Breast epithelium (tissue), 3 donors: ENCODE data around the gene CIB2.

ENCODE experiments used
- CTCF ChIP-seq, 3 donors: fragments of 450-650 bp; IDR thresholded peaks; one replicate each; pipeline ENCODE4 v1.5.1; 2016 to 2017; ENCODE audit warnings: antibody characterized with exemption in 3 of 3, mild to moderate bottlenecking in 3 of 3, moderate library complexity in 3 of 3
- POLR2A ChIP-seq: fragments of 450-650 bp; IDR thresholded peaks from one replicate; pipeline ENCODE4 v1.6.1; 2016; ENCODE audit warnings: antibody characterized with exemption, mild to moderate bottlenecking, moderate library complexity
- POLR2AphosphoS5 ChIP-seq, 3 donors: sonication (generic); formaldehyde crosslinking; IDR thresholded peaks; one replicate each; pipeline ENCODE4 v1.6.1; 2017; ENCODE audit warnings: antibody characterized with exemption in 3 of 3

GRCh38 chr15:78171864-78172472 is 40.7 kb upstream of the CIB2 start:
- TF ChIP-seq CTCF (IDR thresholded peaks at IDR 0.05): no peak
- no peak for TF ChIP-seq POLR2A
- TF ChIP-seq POLR2AphosphoS5 (IDR thresholded peaks at IDR 0.05): no peak
